Breast epithelium (tissue), 3 donors: ENCODE results near the gene ATRNL1.

Experiments
- CTCF ChIP-seq, 3 donors: fragments of 450-650 bp; IDR thresholded peaks; one replicate each; pipeline ENCODE4 v1.5.1; 2016 to 2017; ENCODE audit warnings: antibody characterized with exemption in 3 of 3, mild to moderate bottlenecking in 3 of 3, moderate library complexity in 3 of 3
- POLR2A ChIP-seq: fragments of 450-650 bp; IDR thresholded peaks from one replicate; pipeline ENCODE4 v1.6.1; 2016; ENCODE audit warnings: antibody characterized with exemption, mild to moderate bottlenecking, moderate library complexity
- POLR2AphosphoS5 ChIP-seq, 3 donors: sonication (generic); formaldehyde crosslinking; IDR thresholded peaks; one replicate each; pipeline ENCODE4 v1.6.1; 2017; ENCODE audit warnings: antibody characterized with exemption in 3 of 3

GRCh38 chr10:115628616-115629015 is 535.5 kb downstream of the ATRNL1 start:
- no peak for TF ChIP-seq CTCF (IDR thresholded peaks at IDR 0.05)
- no peak for TF ChIP-seq POLR2A
- no peak for TF ChIP-seq POLR2AphosphoS5 (IDR thresholded peaks at IDR 0.05)
